Activated CD8-positive, alpha-beta memory T cell treated with anti-CD3 and anti-CD28 coated beads, Interleukin-2, amount 50 U/mL, for 24 hours (primary cell): Measurements from ENCODE around the gene UBAP1.
"Not testable (repeated sequence)": the region's sequence is repeated elsewhere in the genome, so short reads cannot be mapped to it uniquely, and the experiment has no call there.

Experiments used
- DNase-seq: peaks from one replicate; pipeline ENCODE4 v3.0.0-alpha.2; 2020; ENCODE audit errors: extremely low read depth

Gene UBAP1

DNA sequence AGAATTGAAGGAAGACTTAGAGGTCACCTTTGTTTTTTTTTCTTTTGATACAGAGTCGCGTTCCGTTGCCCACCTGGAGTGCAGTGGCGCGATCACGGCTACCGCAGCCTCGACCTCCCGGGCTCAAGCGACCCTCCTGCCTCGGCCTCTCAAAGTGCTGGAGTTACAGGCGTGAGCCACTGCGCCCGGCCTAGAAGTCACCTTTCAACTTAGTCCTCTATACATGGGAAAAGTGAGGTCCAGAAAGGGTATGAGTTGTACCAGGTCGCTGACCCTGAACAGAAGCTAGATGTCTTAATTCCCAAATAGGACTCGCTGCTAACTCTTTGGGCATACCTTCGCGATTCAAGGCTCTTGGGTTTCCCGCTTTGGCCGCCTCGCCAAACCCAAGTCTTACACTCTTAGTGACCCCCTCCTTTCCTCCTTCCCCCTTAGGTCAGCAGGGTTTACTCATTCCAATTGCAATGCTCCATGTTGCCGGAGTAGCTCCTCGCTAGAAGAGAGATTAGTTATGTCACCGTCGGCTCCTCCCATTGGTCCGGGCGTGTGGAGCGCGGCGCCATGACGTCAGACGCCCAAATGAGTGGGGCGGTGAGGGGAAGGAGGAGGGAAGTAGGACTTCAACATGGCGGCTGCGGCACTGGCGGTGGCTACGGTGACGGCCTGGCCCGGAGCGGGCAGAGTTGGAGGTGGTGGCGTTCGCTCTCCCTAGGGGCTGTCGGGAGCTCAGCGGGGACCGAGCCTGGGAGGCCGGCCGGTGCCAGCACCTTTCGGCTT lies at the start of gene UBAP1:
Gene UBAP1 (plus strand): TSS at position 608 of the 777 bp plus-strand sequence. CDS start 41,872 bp downstream, outside the sequence.
- DNase-seq: peak; percentile 92

DNA sequence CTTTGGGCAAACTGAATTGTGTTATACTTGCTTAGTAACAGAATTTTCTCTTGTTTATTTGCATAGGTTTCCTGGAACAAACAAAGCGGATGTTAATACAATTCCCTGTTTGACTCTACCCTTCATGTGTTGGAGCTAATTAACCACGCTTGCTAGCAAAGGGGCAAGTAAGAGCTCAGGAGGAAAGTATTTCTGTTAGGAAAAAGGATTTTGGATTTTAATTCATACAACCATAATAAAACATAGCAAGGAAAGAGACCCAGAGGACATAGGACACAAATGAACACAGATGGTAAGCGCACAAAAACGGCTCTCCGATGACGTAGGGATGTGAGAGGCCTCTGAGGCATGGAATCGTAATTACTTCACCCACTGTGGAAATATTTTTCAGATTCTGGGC lies 47.3 kb upstream of the UBAP1 start:
- DNase-seq: no peak

GRCh38 chr9:34133436-34133949 lies 45.4 kb upstream of the UBAP1 start:
- no peak for DNase-seq

- no peak for DNase-seq
These were observed 44.3 kb upstream of the UBAP1 start for GRCh38 chr9:34134521-34134920.

- DNase-seq: not testable (repeated sequence)
These were observed 40.2 kb upstream of the UBAP1 start for GRCh38 chr9:34138644-34139043.

DNA sequence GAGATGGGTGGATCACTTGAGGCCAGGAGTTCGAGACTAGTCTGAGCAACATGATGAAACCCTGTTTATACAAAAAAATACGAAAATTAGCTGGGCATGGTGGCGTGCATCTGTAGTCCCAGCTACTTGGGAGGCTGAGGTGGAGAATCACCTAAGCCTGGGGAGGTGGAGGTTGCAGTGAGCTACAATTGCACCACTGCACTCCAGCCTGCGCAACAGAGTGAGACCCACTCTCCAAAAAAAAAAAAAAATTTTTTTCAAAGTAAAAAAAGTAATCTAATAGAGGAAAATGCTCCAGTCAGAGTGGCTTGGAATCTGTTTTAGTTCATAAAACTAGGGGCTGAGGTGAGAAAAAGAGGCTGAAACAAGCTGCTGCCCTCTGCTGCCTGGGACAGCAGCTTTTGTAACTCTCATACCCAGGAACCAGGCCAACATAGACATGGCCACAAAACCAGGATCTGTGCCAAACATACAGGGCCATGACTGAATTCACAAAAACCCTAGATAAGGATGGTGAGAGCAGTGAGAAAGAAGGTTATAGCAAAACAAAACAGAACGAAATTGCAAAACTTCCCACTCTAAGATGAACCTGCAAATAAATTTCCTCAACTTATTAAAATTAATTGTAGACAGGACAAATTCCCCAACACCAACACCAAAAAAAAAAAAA lies 39.2 kb upstream of the UBAP1 start:
- no peak for DNase-seq

GRCh38 chr9:34140853-34141252 lies 38.0 kb upstream of the UBAP1 start:
- no peak for DNase-seq

DNA sequence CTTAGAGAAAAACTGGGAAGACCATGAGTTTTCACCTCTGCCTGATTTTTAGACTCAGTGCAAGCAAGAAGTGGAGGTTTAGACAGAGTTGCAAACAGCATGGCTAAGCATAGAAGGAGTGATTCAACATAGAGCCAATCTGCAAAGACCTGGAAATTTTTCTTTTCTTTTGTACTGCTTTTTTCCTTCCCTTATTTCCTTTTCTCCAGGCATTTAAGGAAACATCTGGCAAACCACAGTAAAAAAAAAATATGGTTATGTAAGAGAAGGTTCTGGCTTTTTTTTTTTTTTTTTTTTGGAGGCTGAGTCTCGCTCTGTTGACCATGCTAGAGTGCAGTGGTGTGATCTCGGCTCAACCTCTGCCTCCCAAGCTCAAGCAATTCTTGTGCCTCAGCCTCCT lies 35.7 kb upstream of the UBAP1 start:
- no peak for DNase-seq

DNA sequence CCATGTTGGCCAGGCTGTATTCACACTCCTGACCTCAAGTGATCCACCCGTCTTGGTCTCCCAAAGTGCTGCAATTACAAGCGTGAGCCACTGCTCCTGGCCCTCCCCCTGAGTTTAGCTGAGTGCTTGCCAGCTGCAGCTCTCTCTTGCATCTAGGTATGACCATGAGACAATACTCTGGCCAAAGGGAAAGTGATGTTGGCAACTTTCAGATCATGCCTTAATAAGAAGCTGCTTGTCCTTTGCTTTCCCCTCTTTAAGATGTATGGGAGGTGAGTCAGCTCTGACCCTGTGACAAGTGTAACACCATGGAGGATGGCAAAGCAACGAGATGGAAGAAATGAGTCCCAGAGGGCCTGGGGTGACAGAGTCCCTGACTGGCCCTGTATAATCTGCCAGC lies 33.7 kb upstream of the UBAP1 start:
- no peak for DNase-seq

- DNase-seq: no peak
These were observed 27.4 kb upstream of the UBAP1 start for GRCh38 chr9:34151398-34151797.

- no peak for DNase-seq
These were observed 24.8 kb upstream of the UBAP1 start for GRCh38 chr9:34154057-34154456.

- DNase-seq: no peak
These were observed 21.5 kb upstream of the UBAP1 start for GRCh38 chr9:34157318-34157717.

GRCh38 chr9:34157898-34158297 lies 20.9 kb upstream of the UBAP1 start:
- no peak for DNase-seq

- DNase-seq: no peak
These were observed 20.4 kb upstream of the UBAP1 start for GRCh38 chr9:34158362-34158869.

DNA sequence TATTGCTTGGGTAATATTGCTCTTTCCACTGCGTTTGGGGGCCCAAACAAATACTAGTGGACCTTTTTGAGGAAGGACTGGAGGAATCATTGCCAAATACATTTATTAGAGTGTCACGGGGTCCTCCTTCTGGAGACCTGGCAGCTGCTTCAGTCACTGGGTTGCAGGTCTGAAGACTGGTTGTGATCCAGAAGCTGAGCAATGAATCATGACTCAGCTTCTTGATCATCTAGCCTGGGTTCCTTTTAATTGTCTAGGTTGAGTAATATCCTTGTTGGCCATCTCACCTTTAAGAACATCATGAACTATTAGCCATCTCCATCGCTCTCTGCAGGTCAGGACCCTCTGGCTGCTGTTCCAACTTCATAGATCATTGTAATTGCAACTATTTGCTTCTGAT lies 15.4 kb upstream of the UBAP1 start:
- no peak for DNase-seq

DNA sequence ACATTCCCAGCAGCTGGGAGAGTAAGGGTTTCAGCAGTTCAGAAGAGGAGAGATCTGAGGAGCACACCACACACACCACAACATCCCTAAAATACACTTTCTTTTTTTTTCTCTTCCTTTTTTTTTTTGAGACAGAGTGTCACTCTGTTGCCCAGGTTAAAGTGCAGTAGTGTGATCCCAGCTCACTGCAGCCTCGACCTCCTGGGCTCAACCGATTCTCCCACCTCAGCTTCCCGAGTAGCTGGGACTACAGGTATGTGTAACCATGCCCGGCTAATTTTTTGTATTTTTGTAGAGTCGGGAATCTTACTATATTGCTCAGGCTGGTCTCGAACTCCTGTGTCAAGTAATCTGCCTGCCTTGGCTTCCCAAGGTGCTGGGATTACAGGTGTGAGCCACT lies 9.7 kb upstream of the UBAP1 start:
- no peak for DNase-seq

- no peak for DNase-seq
These were observed 8.4 kb upstream of the UBAP1 start for GRCh38 chr9:34170237-34170991.

GRCh38 chr9:34171753-34172535 lies 6.9 kb upstream of the UBAP1 start:
- no peak for DNase-seq

DNA sequence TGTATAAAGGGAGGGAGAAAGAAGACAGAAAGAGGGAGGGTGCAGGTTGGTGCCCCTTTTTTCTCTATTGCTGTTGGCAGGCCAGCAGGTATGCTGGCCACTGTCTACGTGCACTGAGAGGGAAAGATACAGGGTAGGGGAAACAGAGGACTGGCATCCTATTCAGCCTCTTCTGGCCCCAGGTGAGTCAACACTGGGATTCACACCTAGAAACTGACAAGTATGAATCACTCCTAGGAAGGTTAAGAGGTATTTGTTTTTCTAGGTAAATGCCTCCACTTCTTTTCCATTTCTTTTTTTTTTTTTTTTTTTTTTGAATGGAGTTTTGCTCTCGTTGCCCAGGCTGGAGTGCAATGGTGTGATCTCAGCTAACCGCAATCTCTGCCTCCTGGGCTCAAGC lies 2.8 kb upstream of the UBAP1 start:
- no peak for DNase-seq

DNA sequence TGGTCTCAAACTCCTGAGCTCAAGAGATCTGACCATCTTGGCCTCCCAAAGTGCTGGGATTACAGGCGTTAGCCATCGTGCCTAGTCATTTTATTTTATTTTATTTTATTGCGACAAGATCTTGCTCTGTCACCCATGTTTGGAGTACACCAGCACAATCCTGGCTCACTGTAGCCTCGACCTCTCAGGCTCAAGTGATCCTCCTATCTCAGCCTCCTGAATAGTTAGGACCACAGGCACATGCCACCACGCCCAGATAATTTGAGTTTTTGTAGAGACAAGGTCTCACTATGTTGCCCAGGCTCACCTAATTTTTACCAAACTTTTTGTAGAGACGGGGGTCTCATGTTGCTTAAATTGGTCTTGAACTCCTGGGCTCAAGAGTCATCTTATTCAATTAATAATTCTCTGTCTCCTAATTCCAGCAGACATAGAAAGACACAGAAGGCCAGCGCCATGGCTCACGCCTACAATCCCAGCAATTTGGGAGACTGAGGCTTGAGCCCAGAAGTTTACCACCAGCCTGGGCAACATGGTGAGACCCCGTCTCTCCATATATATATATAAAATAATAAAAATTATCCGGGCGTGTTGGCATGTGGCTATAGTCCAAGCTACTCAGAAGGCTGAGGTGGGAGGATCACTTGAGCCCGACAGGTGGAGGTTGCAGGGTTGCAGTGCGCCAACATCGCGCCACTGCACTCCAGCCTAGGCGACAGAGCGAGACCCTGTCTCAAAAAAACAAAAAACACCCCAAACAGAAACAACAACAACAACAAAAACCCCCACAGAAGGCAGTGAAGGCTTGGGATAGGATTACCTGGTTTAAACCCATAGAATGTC lies 1.0 kb upstream of the UBAP1 start:
- no peak for DNase-seq
